Brain microvascular endothelial cell (primary cell): ENCODE results near the gene CXCL12.

ENCODE experiments used
- DNase-seq: peaks from one replicate; pipeline ENCODE4 v3.0.0-alpha.2; 2020
- H3K27ac ChIP-seq: fragments of 250-450 bp; sonication (Bioruptor Pico); 2 replicates; pipeline ENCODE4 v1.5.1; 2020; ENCODE audit warnings: mild to moderate bottlenecking, moderate library complexity
- H3K27me3 ChIP-seq: fragments of 250-450 bp; sonication (Bioruptor Pico); replicated peaks from 2 replicates; pipeline ENCODE4 v1.5.1; 2020; ENCODE audit warnings: mild to moderate bottlenecking
- H3K36me3 ChIP-seq: fragments of 250-450 bp; sonication (Bioruptor Pico); replicated peaks from 2 replicates; pipeline ENCODE4 v1.5.1; 2020; ENCODE audit warnings: mild to moderate bottlenecking
- H3K4me3 ChIP-seq: 2 replicates; pipeline ENCODE4 v1.5.1; 2011; ENCODE audit warnings: low read depth, mild to moderate bottlenecking, control low read depth, low read length, moderate library complexity
- CTCF ChIP-seq: IDR thresholded peaks from 2 replicates; pipeline ENCODE4 v1.5.1; 2011; ENCODE audit warnings: low read depth, mild to moderate bottlenecking, moderate library complexity, low read length, control low read depth, inconsistent platforms; ENCODE audit errors: missing control alignments
- in situ Hi-C: cut with HindIII; loops from 2 replicates; pipeline ENCODE4 v1.10.0; 2017; ENCODE audit warnings: low sequenced_read_pairs, low pct_ligation_motif_present

The CXCL12 gene

DNA sequence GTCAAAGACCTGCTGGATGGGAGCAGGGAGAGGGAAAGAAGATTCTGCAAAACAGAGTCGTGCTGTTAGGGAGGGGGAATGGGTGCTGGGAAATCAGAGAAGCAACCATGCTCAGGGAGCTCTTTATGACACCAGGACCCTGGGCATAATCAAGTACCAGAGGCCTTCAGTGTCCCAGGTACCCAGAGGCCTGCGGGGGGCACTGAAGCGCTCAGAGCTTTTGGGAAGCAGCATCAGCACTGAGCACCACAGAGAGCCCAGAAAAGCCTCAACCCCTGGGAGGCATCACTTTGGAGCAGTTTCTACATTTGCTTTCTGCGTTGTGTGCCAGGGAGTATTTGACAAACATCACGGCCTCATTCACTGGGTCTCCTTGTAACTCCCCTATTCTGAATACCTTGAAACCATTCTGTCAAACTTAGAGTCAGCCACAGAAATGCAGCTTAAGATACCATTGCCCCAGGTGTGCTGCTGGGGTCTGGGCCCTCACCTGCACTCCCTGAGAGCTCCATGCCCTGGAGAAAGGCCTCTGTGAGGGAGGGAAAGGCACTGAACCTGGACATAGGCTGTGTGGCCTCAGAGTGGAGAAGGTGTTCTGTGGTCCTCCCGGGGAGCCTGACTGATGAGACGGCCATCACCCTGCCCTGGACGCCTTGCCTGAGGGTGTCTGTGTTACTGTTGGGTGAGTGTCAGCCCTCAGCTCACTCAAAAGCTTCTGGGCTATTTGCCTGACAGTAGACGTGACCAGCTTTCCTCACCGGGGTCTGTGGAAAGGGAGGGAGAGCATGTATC, 37.1 kb downstream of the CXCL12 start:
- no peaks in the 10 kb centered on the region for H3K27me3 ChIP-seq
- in situ Hi-C loops = no loop called here
- TF ChIP-seq CTCF = no peak
- no peak overlapping the region for H3K27ac ChIP-seq
- H3K4me3 ChIP-seq = no peak overlapping the region
- no peaks in the 10 kb centered on the region for H3K36me3 ChIP-seq
- no peak for DNase-seq

DNA sequence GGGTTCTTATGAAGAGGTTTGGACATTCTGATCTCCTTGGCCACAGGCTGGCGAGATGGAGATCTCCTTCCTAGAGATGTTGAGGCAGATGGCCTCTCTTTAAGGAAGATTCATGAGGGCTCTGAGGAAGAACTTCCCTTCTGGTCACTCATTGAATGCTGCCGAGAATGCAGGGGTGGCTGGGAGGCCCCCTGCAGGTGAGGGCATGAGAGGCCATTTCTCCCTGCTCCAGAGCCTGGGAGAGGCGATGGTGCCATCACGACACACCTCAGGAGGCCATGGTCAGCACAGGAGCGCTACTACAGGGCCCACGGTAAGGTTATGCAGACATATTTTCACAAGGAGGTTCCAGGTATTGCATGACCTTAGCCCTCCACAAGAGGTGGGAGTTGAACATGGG, 40.2 kb downstream of the CXCL12 start:
- H3K27ac ChIP-seq = no peak overlapping the region
- no peak overlapping the region for H3K4me3 ChIP-seq
- H3K36me3 ChIP-seq = no peaks in the 10 kb centered on the region
- in situ Hi-C loops = no loop called here
- no peaks in the 10 kb centered on the region for H3K27me3 ChIP-seq
- no peak for DNase-seq
- TF ChIP-seq CTCF = peak; percentile 7

DNA sequence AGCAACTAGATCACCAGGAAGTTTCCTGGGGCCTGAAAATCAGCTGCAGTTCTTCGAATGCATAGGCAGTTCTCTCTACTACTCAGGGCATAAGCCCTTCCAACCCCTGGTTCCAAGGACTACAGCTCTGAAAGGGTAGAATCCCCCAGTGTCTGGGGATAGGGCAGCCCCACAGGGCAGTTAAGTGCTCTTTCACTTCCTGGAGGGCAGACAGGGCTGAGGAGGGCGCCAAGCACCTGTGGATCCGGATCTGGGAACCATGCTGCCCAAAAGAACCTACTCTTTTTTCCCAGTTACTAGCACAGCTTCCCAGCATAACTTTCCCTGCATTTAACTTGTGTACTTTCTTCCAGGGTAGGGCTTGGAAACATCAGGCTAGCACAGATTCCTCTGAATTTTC, 41.1 kb downstream of the CXCL12 start:
- H3K27me3 ChIP-seq = no peaks in the 10 kb centered on the region
- no peak for TF ChIP-seq CTCF
- in situ Hi-C loops = no loop called here
- DNase-seq = no peak
- H3K4me3 ChIP-seq = no peak overlapping the region
- H3K27ac ChIP-seq = no peak overlapping the region
- H3K36me3 ChIP-seq = no peaks in the 10 kb centered on the region

- DNase-seq = no peak
- Histone ChIP-seq H3K4me3 (no peak overlapping the region), H3K36me3 (no peaks in the 10 kb centered on the region), H3K27me3 (no peaks in the 10 kb centered on the region), H3K27ac (no peak overlapping the region)
- in situ Hi-C loops = no loop called here
- no peak for TF ChIP-seq CTCF
Measured at GRCh38 chr10:44341886-44342285, 43.0 kb downstream of the CXCL12 start.

GRCh38 chr10:44340557-44340956, 44.3 kb downstream of the CXCL12 start:
- no peaks in the 10 kb centered on the region for H3K27me3 ChIP-seq

More at GRCh38 chr10:44340557-44340956, 44.3 kb downstream of the CXCL12 start:
- no peak overlapping the region for H3K27ac ChIP-seq
- in situ Hi-C loops = no loop called here
- DNase-seq = no peak
- H3K36me3 ChIP-seq = no peaks in the 10 kb centered on the region
- no peak overlapping the region for H3K4me3 ChIP-seq
- TF ChIP-seq CTCF = no peak
